Adrenal gland (tissue), 5 donors: Measurements from ENCODE around the gene APBB3.

Experiments
- POLR2A ChIP-seq, 2 donors: fragments of 450-650 bp; IDR thresholded peaks; one replicate each; pipeline ENCODE4 v1.6.1; 2017; ENCODE audit warnings: antibody characterized with exemption in 2 of 2, mild to moderate bottlenecking in 2 of 2, moderate library complexity in 1 of 2
- TF ChIP-seq, protein P1 (sequence below), 6 experiments: fragments of 450-650 bp in 4 of 6; fragments of 200-600 bp in 2 of 6; sonication (generic) in 1 of 6; IDR thresholded peaks; 1 replicate in 5 of 6; 2 replicates in 1 of 6; pipeline versions ENCODE4 v1.5.1 to v1.8.0; 2016 to 2021; ENCODE audit warnings: antibody characterized with exemption in 6 of 6, mild to moderate bottlenecking in 2 of 6, moderate library complexity in 1 of 6
- donor health status: DM: no; HTN: no; CAD: no.

DNA sequence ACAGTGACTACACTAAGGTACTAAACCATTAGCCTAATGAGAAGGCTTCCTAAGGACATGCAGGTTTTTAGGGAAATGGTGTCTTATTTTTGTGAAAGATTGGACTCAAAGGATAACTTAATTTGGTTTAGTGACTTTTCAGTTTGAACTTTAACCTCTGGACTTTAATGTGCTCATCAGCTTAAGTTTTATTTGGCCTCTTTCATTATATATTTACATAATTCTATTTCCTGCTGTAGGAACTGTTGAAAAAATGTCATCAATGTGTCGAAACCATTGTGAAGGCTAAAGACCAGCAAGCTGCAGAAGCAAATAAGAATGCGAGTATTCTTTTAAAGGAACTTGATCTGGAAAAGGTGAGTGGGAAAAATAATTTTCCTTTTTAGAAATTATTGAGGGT is 51.3 kb downstream of the APBB3 start:
- TF ChIP-seq, protein P1, sequence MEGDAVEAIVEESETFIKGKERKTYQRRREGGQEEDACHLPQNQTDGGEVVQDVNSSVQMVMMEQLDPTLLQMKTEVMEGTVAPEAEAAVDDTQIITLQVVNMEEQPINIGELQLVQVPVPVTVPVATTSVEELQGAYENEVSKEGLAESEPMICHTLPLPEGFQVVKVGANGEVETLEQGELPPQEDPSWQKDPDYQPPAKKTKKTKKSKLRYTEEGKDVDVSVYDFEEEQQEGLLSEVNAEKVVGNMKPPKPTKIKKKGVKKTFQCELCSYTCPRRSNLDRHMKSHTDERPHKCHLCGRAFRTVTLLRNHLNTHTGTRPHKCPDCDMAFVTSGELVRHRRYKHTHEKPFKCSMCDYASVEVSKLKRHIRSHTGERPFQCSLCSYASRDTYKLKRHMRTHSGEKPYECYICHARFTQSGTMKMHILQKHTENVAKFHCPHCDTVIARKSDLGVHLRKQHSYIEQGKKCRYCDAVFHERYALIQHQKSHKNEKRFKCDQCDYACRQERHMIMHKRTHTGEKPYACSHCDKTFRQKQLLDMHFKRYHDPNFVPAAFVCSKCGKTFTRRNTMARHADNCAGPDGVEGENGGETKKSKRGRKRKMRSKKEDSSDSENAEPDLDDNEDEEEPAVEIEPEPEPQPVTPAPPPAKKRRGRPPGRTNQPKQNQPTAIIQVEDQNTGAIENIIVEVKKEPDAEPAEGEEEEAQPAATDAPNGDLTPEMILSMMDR (IDR thresholded peaks at IDR 0.05) = no peak
- TF ChIP-seq POLR2A (IDR thresholded peaks at IDR 0.05) = no peak
